ENCODE results near the gene SPSB4.
"Not testable (repeated sequence)": the region's sequence is repeated elsewhere in the genome, so short reads cannot be mapped to it uniquely, and the experiment has no call there.

Gene SPSB4

GRCh38 chr3:141096981-141097380, 45.8 kb downstream of the SPSB4 start:
- DNase-seq, result no peak

- DNase-seq, result no peak
Observed at GRCh38 chr3:141100112-141100511, 49.0 kb downstream of the SPSB4 start.

GRCh38 chr3:141100531-141101320, 49.6 kb downstream of the SPSB4 start:
- no peak for DNase-seq

- DNase-seq, result no peak
Observed at GRCh38 chr3:141102372-141102771, 51.2 kb downstream of the SPSB4 start.

GRCh38 chr3:141103067-141103466, 51.9 kb downstream of the SPSB4 start:
- DNase-seq, result no peak

- no peak for DNase-seq
Observed at GRCh38 chr3:141103503-141103902, 52.4 kb downstream of the SPSB4 start.

GRCh38 chr3:141104151-141104821, 53.1 kb downstream of the SPSB4 start:
- DNase-seq, result no peak

- peak; percentile 67 for DNase-seq
Observed at GRCh38 chr3:141105828-141106628, 54.9 kb downstream of the SPSB4 start.

GRCh38 chr3:141106842-141107241, 55.7 kb downstream of the SPSB4 start:
- no peak for DNase-seq

GRCh38 chr3:141108039-141108438, 56.9 kb downstream of the SPSB4 start:
- DNase-seq, result no peak

GRCh38 chr3:141109751-141110150, 58.6 kb downstream of the SPSB4 start:
- no peak for DNase-seq

- DNase-seq, result no peak
Observed at GRCh38 chr3:141110322-141110721, 59.2 kb downstream of the SPSB4 start.

- DNase-seq, result no peak
Observed at GRCh38 chr3:141111364-141112155, 60.4 kb downstream of the SPSB4 start.

- DNase-seq, result no peak
Observed at GRCh38 chr3:141112686-141113297, 61.6 kb downstream of the SPSB4 start.

GRCh38 chr3:141113680-141114079, 62.5 kb downstream of the SPSB4 start:
- not testable (repeated sequence) for DNase-seq

- no peak for DNase-seq
Observed at GRCh38 chr3:141114179-141114745, 63.1 kb downstream of the SPSB4 start.

- DNase-seq, result no peak
Observed at GRCh38 chr3:141114816-141115460, 63.8 kb downstream of the SPSB4 start.

- no peak for DNase-seq
Observed at GRCh38 chr3:141115789-141116541, 64.8 kb downstream of the SPSB4 start.

- no peak for DNase-seq
Observed at GRCh38 chr3:141116721-141117120, 65.6 kb downstream of the SPSB4 start.

GRCh38 chr3:141117982-141118381, 66.8 kb downstream of the SPSB4 start:
- DNase-seq, result not testable (repeated sequence)

Data from CD4-positive, alpha-beta T cell treated with Interleukin-17A for 1 hour (primary cell).